HG02885 (cell line): ENCODE measurements around the gene S100A12.

Source experiments
- ATAC-seq: cut with Tn5 transposase; IDR thresholded peaks from one replicate; pipeline ENCODE4 v1.9.1; 2021; ENCODE audit warnings: mild to moderate bottlenecking; ENCODE audit not compliant: unreplicated experiment, poor library complexity

Gene S100A12

DNA sequence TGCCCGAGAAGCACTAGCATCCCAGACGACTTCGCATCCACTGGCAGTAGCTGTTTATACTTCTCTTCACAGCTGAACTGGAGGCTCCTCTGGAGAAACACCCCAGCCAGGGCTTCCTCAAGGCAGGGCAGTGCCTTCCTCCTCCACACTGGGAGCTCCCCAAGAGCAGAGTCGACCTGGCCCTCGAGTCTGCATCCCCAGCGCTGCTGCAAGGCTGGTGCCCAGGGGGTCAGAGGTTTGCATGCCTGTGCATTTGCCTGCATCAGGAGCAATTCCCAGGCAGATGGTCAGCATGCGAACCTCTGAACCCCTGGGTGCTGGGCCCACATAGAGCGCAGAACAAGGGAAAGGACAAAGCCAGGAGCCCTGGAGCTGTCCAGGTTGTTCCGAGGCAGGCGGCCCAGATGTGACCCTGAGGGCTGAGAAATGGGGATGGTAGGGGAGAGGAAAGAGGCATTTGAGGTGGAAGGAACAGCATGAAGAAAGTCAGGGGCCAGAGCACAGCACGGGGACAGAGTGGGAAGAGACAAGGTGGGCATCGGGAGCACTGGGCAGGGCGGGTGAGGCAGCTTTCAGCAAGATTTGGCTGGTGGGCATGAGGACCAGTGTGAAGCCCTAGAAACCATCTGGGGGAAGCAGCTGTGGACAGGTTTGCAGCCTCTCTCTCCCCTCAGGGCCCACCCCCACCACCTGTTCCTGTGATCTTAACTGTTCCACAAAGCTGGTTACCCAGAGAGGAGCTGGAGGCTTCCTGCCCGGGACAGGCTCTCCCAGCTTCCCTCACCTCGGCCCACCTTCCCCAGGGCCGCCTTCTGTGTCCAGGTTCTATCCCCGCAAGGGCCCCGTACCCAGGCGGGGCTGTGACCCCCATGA, 21.9 kb upstream of the S100A12 start:
- ATAC-seq, result no peak

DNA sequence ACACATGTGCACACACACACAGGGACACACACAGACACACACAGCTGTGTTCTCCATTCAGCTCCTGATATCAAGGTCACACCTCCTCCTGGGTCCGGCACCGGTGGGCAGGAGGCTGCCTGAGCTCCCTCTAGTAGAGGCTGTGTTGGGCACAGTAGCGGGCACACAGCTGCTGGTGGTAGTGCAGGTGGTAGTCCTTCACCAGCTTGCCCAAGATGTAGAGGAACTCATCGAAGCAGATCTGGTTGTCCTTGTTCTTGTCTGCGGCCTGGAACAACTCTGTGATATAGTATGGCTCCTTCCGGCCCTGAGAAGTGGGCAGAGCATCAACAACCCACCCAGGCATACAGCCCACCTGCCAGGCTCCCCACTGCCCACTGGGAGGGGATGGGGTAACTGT, 21.0 kb upstream of the S100A12 start:
- no peak for ATAC-seq

DNA sequence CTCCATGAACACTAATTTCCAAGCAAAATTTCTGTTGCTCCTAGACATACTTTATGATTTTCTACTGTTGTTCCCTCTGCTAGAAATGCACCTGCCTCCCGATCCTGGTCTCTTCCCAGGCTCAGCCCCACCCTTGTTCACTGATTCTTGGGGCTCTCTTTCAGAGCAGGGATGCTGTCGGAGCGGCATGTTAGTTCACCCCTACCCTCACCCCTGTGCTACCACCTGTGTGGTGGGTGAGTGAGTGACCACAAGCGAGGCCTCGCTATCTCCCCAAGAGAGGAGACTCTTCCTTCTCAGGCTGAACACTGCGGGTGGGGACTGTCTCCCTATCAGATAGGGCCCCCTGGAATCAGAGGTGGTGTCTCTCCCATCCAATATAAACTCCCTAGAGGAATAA, 20.4 kb upstream of the S100A12 start:
- no peak for ATAC-seq

DNA sequence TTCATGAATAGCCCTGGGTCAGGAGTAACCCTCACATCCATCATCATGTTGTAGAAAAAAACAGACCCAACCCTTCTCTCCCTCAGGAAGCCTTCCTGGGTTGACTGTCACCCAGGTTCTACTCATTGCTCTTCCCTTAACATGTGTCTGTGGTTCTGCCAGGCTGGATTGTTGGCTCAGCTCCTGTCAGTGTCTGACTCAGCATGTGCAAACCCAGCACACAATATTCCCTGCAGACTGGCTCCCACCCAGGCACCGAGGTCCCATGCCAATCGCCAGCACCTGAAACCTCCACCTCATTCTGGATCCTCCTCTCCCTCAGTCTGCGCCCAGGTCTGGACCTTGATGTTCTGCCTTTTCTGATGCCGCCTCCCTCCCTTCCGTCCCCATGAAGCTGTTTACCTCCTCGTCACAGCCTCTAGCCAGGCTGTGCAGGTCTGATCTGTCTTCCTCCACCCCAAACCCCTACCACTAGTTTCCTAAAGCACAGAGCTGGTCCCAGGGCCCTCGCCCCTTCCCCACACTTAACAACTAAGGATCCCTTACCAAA, 19.8 kb upstream of the S100A12 start:
- no peak for ATAC-seq

DNA sequence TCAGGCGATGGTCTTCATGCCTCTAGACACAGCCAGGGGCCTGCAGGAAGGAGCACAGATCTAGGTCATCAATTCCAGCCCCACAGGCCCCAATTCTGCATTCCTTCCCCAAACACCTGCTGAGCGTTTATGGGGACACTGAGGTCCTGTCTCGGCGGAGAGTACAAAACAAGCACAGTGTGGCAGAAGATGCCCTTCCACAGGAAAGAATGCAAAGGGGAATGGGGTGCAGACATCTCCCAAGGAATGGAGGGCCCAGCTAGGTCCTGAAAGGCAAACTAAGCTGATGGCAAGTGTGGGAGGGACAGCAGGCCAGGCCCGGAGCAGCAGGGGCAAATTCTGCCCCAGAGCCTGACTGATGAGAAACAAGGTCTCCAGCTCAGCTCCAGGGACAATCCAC, 19.0 kb upstream of the S100A12 start:
- no peak for ATAC-seq

DNA sequence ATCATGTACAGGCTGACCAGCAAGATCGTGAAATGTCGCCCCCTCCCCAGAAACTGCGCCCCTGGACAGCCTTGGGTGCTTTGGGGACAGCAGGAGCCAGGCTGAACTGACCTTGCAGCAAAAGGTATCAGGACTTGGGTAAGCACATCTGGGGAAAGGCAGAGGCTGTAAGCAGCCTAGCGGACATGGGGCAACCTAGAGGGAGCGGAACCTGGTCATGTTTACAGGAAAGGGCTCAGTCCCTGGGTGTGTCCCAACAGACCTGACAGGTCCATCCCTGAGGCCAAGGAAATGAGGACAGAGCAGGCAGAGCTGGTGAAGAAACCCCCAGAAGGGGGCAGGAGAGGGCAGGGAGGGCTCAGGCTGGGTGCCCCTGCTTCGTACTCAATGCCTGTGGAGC, 18.5 kb upstream of the S100A12 start:
- no peak for ATAC-seq

DNA sequence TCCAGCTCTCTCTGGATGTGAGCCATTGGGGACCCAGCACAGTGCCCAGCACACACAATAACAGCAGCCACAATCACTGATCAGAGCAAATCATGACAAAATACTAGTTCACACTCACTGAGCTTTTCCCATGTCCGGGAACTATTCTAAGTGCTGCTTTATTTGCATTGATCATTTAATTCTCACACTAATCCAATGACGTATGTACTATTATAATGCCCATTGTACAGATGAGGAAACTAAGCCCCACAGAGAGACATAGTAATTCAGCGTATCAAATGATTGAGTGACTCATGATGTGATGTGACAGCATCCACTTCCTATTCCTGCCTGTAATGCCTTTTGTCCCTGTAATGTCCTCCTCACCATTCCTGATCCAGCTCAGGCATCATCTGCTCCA, 17.4 kb upstream of the S100A12 start:
- no peak for ATAC-seq

DNA sequence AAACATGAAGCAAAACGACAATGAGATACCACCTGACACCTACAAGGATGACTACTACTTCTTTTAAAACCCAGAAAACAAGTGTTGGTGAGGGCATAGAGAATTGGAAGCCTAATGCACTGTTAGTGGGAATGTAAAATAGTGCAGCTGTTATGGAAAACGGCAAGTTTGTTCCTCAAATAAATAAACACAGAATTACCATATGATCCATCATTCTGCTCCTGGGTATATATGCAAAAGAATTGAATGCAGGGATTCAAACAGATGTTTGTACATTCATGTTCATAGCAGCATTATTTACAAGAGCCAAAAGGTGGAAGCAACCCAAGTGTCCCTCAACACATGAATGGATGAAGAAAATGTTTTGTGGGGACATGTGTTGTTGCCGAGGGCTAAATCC, 16.8 kb upstream of the S100A12 start:
- ATAC-seq, result no peak

DNA sequence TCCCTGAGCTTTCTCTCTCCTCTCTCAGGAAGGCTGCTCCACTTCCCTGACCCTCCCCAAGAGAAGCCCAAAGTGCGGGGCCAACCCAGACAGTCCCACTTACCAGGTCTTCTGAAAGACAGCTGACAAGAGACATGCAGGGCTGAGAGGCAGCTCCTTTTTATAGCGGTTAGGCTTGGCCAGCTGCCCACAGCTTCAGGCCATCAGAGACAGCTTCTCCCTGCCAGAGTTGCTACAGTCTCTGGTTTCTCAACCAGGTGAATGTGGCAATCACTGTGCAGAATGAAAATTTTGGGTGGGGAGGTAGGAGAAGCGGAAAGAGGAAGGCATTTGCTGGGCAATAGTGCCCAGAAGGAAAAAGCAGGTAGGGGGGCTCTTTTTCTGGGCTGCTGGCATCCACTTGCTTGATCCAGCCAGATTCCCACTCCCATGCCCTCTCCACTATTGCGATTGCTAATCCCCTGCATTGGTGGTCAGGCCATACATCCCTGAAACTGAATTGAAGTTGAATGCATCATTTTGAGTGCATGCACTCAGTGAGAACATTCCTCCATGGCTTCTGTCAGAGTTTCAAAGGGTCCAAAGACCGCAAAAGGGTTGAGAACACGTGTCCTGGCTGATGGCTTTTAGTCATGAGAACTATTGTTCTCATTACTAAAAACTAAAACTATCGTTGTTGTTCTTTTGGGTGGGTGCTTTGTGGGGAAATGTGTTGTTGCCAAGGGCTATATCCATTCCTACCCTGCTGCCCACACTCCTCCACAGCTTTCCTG, 15.7 kb upstream of the S100A12 start, which contains the start of gene S100A8:
TSS of gene S100A8 (minus strand) at position 136 of the 773 bp plus-strand sequence. CDS start 538 bp downstream, outside the sequence.
- no peak for ATAC-seq

DNA sequence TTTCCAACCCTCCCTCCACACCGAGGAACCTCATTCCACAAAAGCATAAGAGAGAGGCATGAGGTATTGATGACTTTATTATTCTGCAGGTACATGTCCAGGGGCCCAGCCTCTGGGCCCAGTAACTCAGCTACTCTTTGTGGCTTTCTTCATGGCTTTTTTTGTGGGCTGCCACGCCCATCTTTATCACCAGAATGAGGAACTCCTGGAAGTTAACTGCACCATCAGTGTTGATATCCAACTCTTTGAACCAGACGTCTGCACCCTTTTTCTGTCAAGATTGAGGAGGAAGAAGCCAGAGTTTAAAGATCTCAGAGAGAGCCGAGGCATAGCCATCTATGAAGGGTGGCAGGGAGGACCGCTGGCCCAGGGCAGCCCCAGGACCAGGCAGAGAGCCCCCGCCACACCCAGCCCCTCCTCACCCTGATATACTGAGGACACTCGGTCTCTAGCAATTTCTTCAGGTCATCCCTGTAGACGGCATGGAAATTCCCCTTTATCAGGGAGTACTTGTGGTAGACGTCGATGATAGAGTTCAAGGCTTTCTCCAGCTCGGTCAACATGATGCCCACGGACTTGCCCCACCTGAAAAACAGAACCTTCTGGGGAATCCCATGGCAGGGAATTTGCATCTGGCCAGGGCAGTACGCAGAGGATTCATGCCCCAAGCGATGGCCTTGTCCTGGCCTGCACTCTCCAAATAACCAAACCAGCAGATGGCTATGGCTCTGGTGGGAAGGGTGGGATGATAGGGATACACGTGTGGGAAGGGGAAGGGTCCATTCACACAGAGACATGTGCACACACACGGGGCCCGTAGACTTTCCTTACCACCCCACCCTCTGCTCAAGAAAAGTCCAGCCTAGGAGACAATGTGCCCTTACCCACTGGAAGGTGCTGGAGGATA, 14.8 kb upstream of the S100A12 start:
- no peak for ATAC-seq

DNA sequence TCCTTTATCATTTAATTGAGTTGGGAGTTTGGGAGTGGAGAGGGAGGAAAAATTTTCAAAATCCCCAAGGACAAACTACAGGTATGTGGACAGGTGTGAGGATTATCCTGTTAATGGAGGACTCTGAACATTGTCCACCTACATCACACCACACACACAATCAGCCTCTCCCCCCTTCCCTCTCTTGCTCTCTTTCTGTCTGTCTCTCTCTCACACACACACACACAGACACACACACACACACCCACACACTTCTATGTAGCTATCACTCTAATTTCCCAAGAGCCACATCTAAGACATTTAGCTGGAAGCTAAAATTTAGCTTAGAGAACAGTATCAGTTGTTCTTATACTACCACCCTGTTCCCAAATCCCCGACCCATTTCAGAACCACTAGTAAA, 14.0 kb upstream of the S100A12 start:
- ATAC-seq, result no peak

DNA sequence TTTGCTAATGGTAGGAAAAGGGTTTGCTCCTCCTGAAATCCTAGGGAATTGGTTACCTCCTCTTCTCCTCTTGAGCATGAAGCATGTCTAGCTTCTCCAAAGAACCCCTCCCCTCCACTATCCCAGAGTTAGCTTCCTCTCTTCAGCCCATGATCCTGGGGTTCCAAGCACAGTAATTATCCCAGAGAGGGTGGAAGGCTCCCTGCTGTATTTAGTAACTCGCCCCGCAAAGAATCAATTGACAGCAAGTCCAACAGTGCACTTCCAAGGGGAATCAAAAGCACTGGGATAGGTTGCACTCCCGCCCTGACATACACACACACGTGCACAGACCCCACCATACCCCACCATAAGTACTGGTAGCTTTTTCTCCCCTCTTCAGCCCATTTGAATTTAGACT, 12.4 kb upstream of the S100A12 start:
- ATAC-seq, result no peak

DNA sequence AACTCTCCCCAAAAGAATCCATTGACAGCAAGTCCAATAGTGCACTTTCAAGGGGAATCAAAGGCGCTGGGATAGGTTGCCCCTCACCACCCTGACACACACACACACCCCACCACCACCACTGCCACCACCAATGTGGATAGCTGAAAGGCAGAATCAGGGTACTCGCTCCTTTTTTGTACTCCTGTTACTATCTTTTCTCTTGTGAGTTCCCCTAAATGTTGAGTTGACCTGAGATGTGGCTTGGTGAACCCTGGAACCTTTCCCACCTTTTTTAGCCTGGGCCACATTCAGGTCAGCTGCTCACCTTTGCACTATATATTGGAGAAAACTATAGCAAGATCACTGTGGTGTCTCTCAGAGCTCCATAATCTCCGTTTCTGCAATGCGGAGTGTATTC, 11.6 kb upstream of the S100A12 start:
- ATAC-seq, result no peak

DNA sequence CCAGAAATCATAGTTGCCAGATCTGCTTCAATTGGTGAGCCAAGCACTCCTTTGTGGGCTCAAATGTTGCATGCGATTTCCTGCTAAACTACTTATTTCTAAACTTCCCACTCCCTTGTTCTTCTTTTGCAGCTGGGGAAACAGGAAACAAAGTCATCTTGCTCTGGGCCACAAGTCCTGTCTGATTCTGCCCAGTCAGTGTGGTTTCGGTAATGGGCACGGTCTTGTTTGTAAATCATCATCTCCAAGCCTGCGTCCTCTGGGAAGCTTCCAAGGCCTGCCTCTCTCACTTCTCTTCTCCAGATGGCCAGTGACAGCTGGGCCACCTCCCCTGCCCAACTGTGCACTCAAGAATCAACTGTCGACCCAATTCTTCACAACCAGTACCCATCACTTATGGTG, 11.1 kb upstream of the S100A12 start:
- ATAC-seq, result no peak

DNA sequence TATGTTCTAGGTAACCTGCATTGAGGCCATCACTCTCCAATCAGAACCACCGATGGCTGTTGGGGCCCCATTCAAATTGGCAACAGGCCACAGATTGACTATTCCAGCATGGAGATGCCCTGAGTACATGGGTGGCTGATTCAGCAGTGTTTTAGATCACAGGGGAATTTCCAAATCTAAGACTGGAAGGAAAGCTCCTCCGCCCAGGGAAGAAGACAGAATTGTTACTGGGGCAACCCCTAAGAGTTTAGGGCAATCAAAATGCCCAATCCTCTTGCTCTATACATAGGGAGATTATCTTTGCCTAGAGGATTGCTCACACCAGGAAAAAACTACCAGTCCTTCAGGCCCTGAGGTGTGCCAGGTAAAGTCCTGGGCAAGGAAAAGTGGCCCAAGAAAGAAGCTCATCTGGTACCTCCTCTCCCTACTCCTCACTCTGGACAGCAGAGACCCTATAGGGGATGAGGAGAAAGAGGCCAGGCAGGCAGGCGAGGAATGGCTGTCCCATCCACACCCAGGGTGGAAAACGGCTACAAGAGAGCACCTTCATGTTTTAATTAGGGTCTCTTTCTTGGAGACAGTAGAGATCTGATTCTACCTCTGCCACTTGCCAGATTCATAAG, 9.6 kb upstream of the S100A12 start:
- no peak for ATAC-seq

DNA sequence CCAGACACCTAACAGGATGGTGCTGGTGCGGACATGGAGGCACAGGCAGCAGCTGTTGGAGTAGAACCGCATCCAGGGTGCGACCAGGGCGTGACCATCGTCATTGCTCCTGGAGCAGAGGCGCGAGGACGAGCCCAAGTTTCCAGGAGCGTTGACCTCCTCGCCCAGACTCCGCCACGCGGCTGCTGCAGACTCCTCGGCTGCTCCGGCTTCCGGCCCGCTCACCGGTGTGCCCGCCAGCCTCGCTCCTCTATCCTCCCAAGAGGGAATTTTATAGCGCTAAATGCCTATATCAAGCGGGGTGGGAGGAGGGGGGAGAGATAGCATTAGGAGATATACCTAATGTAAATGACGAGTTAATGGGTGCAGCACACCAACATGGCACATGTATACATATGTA, 5.3 kb upstream of the S100A12 start:
- ATAC-seq, result no peak

DNA sequence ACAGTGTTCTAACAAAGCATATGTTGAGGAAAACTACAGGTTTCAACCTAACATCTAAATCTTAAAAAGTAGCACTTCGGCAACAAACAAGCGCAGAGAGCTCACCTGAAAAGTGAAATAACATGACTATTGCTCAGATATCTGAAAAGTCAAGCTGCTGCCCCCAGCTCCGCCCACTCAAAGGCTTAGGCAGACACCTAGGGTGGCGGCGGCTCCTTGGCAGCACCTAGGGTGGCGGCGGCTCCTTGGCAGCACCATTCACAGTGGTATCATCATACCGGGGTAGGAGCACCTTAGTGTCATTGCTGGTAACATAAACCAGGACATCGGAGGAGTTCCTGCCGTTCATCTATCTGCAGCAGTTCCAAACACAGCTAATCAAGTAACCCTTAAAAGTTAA, 4.2 kb upstream of the S100A12 start:
- ATAC-seq, result no peak

DNA sequence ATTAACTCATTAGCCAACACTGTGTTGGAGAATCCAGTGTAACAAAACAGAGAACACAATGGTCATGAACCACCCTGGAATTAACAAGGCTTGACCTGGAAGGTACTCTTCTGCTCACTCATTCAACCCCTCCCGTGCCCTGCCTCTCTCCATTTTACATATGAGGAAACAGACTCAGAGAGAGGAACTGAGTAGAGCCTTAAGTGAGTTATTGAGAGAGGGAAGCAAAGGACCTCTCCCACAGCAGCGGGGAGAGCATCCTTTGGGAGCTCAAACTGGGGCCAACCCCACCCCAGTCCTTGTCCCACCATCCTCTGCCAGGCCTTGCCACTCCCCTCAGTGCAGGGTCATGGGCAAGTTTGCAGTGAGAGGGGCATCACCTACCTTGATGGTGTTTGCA, 1.4 kb downstream of the S100A12 start:
- no peak for ATAC-seq

DNA sequence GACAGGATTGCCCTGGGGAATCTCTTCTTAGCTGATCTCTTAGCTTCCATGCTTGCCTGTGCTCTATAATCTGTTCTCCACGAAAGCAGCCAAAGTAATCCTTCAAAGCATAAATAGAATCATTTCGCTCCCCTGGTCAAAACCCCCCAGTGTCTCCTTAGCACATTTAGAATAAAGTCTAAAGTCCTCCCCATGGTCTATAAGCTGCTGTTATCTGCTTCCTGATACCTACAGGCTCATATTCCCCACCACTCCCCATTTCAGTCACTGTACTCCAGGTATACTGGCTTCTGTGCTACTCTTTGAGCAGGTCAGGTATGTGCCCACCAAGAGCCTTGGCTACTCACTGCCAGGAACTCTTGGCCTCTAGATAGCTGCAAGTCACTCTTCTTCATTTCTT, 2.9 kb downstream of the S100A12 start:
- no peak for ATAC-seq

DNA sequence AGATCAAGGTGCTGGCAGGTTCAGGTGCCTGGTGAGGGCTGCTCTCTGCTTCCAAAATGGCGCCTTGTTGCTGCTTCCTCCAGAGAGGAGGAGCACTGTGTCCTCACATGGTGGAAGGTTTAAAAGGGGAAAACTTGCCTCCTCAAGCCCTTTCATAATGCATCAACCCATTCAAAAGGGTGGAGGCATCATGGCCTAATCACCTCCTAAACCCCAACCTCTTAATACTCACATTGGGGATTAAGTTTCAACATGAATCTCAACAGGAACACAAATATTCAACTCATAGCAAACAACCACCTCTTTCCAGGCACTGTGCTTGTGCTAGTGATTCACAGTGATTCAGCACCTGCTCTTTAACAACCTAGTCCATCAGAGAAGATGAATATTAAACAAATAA, 4.2 kb downstream of the S100A12 start:
- no peak for ATAC-seq
